ENCODE data around the gene PSMB4.

The PSMB4 gene

DNA sequence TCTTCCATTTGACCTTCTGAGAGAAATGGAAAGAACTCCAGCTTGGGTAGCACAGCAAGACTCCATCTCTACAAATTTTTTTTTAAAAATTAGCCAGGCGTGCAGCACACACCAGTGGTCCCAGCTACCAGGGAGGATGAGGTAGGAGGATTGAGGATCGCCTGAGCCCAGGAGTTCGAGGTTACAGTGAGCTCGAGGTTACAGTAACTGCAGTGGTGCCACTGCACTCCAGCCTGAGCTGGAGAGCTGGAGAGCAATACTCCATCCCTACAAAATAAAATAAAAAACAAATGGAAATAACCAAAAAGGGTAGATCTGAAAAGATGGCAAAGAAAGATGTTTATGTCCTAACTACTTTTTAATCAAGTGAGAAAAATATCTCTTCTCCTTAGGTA is 45.4 kb downstream of the PSMB4 start:
- DNase-seq = no peak

DNA sequence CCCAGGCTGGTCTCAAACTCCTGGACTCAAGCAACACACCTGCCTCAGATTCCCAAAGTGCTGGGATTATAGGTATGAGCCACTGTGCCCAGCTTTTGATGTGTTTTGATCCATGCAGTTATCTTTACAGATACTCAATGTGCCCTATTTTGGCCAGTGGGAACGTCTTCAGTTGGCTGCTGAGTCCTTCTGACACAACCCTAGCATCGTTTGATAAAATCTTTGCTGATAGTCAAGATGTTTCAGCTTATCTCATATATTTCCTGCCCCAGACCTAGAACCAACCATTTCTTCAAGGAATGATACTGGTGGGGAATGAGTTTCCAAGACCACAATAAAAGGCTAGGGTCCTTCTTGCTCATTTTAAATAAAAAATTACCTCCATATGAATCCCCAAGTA is 48.3 kb downstream of the PSMB4 start:
- no peak for DNase-seq
